Upper lobe of right lung (tissue), 1 donor: ENCODE measurements around the gene CFAP20. TPM values are rescaled to one million over a fixed set of nuclear protein-coding genes. Genes with fewer than 3 reads are reported as not detected.
"Not testable (repeated sequence)": the region's sequence is repeated elsewhere in the genome, so short reads cannot be mapped to it uniquely, and the experiment has no call there.

ENCODE experiments used
- ATAC-seq: fragments of 200-7000 bp; cut with Tn5 transposase; one replicate; pipeline ENCODE4 v1.9.1; 2020; ENCODE audit warnings: mild to moderate bottlenecking, moderate library complexity
- DNase-seq: peaks from one replicate; pipeline ENCODE4 v3.0.0-alpha.2; 2020
- H3K27ac ChIP-seq: fragments of 200-600 bp; one replicate; pipeline ENCODE4 v1.8.0; 2022
- H3K27me3 ChIP-seq: fragments of 200-600 bp; one replicate; pipeline ENCODE4 v1.8.0; 2022; ENCODE audit warnings: mild to moderate bottlenecking
- H3K36me3 ChIP-seq: fragments of 200-600 bp; one replicate; pipeline ENCODE4 v1.8.0; 2022
- H3K4me1 ChIP-seq: fragments of 200-600 bp; one replicate; pipeline ENCODE4 v1.8.0; 2022
- H3K4me3 ChIP-seq: fragments of 200-600 bp; one replicate; pipeline ENCODE4 v1.8.0; 2022; ENCODE audit warnings: mild to moderate bottlenecking
- H3K9me3 ChIP-seq: fragments of 200-600 bp; one replicate; pipeline ENCODE4 v1.8.0; 2022
- intact Hi-C: fragments of 100-400 bp; cut with DNase I; formaldehyde crosslinking; loops from one replicate; pipeline ENCODE4 v1.11.0; 2022
- total RNA-seq: library from RNA; stranded (reverse); fragmentation: NEBNext Ultra II Directional; extraction: Animal tissue kit (Norgen Biotek cat#: 25700); gene quantifications from one replicate; pipeline ENCODE4 v1.2.1, GENCODE V29; 2021
- TF ChIP-seq, protein P1 (sequence below): fragments of 200-600 bp; IDR thresholded peaks from one replicate; pipeline ENCODE4 v1.8.0; 2022; ENCODE audit warnings: antibody characterized with exemption
- donor health status: DM: no; HTN: yes; CAD: no; lungs with severe emphysema.

The CFAP20 gene
- total RNA-seq, 1 donor from 2014 or later = 24.8 TPM

- H3K4me1 ChIP-seq = no peaks in the 10 kb centered on the region
- no peak overlapping the region for H3K27ac ChIP-seq
- no peak overlapping the region for H3K4me3 ChIP-seq
- ATAC-seq (no peak), DNase-seq (no peak)
- no peaks in the 10 kb centered on the region for H3K27me3 ChIP-seq
- intact Hi-C loops = no loop called here
- H3K36me3 ChIP-seq = no peaks in the 10 kb centered on the region
- TF ChIP-seq, protein P1, sequence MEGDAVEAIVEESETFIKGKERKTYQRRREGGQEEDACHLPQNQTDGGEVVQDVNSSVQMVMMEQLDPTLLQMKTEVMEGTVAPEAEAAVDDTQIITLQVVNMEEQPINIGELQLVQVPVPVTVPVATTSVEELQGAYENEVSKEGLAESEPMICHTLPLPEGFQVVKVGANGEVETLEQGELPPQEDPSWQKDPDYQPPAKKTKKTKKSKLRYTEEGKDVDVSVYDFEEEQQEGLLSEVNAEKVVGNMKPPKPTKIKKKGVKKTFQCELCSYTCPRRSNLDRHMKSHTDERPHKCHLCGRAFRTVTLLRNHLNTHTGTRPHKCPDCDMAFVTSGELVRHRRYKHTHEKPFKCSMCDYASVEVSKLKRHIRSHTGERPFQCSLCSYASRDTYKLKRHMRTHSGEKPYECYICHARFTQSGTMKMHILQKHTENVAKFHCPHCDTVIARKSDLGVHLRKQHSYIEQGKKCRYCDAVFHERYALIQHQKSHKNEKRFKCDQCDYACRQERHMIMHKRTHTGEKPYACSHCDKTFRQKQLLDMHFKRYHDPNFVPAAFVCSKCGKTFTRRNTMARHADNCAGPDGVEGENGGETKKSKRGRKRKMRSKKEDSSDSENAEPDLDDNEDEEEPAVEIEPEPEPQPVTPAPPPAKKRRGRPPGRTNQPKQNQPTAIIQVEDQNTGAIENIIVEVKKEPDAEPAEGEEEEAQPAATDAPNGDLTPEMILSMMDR = no peak
- H3K9me3 ChIP-seq = no peaks in the 10 kb centered on the region
Measured at GRCh38 chr16:58077796-58078195, 51.4 kb downstream of the CFAP20 start.

GRCh38 chr16:58076514-58076913 is 52.7 kb downstream of the CFAP20 start:
- H3K27ac ChIP-seq = no peak overlapping the region
- no peaks in the 10 kb centered on the region for H3K27me3 ChIP-seq
- H3K36me3 ChIP-seq = no peaks in the 10 kb centered on the region
- DNase-seq (no peak), ATAC-seq (no peak)
- intact Hi-C loops = no loop called here
- no peak overlapping the region for H3K4me3 ChIP-seq
- TF ChIP-seq, protein P1 = no peak
- H3K9me3 ChIP-seq = no peaks in the 10 kb centered on the region
- no peaks in the 10 kb centered on the region for H3K4me1 ChIP-seq

GRCh38 chr16:58074657-58075056 is 54.5 kb downstream of the CFAP20 start:
- intact Hi-C loops = no loop called here
- Histone ChIP-seq H3K27ac (no peak overlapping the region), H3K36me3 (no peaks in the 10 kb centered on the region), H3K4me1 (no peaks in the 10 kb centered on the region), H3K27me3 (no peaks in the 10 kb centered on the region), H3K9me3 (no peaks in the 10 kb centered on the region), H3K4me3 (no peak overlapping the region)
- no peak for ATAC-seq
- no peak for DNase-seq
- TF ChIP-seq, protein P1 = no peak

- ATAC-seq, H3K4me3 ChIP-seq, H3K4me1 ChIP-seq, intact Hi-C loops, H3K27ac ChIP-seq, H3K9me3 ChIP-seq, DNase-seq, H3K36me3 ChIP-seq, H3K27me3 ChIP-seq: not testable (repeated sequence)
Measured at GRCh38 chr16:58073086-58073485, 56.1 kb downstream of the CFAP20 start.

DNA sequence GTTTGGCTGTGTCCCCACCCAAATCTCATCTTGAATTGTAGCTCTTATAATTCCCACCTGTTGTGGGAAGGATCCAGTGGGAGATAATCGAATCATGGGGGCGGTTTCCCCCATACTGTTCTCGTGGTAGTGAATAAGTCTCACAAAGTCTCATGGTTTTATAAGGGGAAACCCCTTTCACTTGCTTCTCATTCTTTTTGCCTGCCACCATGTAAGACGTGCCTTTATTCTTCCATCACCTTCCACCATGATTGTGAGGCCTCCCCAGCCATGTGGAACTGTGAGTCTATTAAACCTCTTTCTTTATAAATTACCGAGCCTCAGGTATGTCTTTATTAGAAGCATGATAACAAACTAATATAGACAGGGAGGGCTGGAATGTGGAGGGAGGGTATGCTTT is 57.0 kb downstream of the CFAP20 start:
- ATAC-seq, H3K36me3 ChIP-seq, H3K27me3 ChIP-seq, H3K9me3 ChIP-seq, intact Hi-C loops, H3K4me1 ChIP-seq, H3K27ac ChIP-seq, DNase-seq, H3K4me3 ChIP-seq: not testable (repeated sequence)

DNA sequence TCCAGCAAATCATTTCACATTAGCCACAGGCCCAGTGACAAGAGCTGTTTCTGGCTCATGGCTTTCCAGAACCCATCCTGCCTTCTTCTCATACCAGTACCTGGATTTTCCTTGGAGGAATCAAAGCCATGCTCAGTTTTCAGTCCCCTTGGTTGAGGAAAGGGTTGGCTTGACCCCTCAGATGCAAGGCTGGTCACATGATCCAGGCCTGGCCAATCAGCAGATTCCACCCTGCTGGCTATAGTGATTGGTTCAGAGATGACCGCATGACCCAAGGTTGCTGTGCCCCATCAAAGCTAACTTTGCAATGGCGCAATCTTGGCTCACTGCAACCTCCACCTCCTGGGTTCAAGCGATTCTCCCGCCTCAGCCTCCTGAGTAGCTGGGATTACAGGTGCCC is 58.6 kb downstream of the CFAP20 start:
- TF ChIP-seq, protein P1 = no peak
- DNase-seq (no peak), ATAC-seq (no peak)
- Histone ChIP-seq H3K4me1 (no peaks in the 10 kb centered on the region), H3K4me3 (no peak overlapping the region), H3K27me3 (no peaks in the 10 kb centered on the region), H3K9me3 (no peaks in the 10 kb centered on the region), H3K36me3 (no peaks in the 10 kb centered on the region), H3K27ac (no peak overlapping the region)
- intact Hi-C loops = no loop called here

Other genes starting within 250 kb of the CFAP20 start
- not detected for gene CNGB1, start 158.3 kb downstream of the CFAP20 start, total RNA-seq
- 10.6 TPM for gene ZNF319, start 128.7 kb downstream of the CFAP20 start, total RNA-seq
- gene USB1, start 128.0 kb downstream of the CFAP20 start, total RNA-seq = 37.4 TPM
- 25.2 TPM for gene MMP15, start 103.6 kb downstream of the CFAP20 start, total RNA-seq
- 69.0 TPM for gene CSNK2A2, start 68.7 kb upstream of the CFAP20 start, total RNA-seq
- not detected for gene PRSS54, start 165.6 kb upstream of the CFAP20 start, total RNA-seq